Middle frontal gyrus (tissue), 1 donor: ENCODE data around the gene TOR3A.
A peak's percentile ranks its signal among the peaks of the same experiment; 100 is the strongest.
"Not testable (repeated sequence)": the region's sequence is repeated elsewhere in the genome, so short reads cannot be mapped to it uniquely, and the experiment has no call there.

Experiments used
- DNase-seq: peaks from one replicate; pipeline ENCODE4 v3.0.0-alpha.2; 2015; ENCODE audit warnings: low spot score; ENCODE audit errors: extremely low spot score

The TOR3A gene, protein sequence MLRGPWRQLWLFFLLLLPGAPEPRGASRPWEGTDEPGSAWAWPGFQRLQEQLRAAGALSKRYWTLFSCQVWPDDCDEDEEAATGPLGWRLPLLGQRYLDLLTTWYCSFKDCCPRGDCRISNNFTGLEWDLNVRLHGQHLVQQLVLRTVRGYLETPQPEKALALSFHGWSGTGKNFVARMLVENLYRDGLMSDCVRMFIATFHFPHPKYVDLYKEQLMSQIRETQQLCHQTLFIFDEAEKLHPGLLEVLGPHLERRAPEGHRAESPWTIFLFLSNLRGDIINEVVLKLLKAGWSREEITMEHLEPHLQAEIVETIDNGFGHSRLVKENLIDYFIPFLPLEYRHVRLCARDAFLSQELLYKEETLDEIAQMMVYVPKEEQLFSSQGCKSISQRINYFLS

DNA sequence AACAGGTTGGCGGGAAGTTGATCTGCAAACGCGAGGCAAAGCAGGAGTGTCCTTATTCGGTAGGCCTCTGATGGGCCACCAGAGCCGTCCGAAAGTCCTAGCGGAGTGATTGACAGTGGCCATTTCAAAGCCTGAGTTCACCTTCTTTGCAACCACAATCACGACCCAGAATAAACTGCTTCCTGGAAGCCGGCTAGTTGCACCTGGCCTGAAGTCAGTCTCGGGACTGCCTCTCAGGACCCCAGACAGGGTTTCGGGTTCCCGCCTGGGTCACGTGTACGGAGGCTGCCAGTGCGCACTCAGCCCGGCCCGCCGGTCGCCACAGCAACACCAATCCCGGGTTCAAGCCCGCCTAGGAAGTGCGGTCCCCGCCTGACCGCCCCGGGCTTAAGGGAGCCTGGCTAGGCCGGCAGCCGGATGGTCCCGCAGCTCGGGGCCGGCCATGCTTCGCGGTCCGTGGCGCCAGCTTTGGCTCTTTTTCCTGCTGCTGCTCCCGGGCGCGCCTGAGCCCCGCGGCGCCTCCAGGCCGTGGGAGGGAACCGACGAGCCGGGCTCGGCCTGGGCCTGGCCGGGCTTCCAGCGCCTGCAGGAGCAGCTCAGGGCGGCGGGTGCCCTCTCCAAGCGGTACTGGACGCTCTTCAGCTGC, at the start of gene TOR3A:
TSS of gene TOR3A (plus strand) at position 384 of the 646 bp plus-strand sequence. CDS start at position 443, 59 bp downstream.
- peak; percentile 75 for DNase-seq

DNA sequence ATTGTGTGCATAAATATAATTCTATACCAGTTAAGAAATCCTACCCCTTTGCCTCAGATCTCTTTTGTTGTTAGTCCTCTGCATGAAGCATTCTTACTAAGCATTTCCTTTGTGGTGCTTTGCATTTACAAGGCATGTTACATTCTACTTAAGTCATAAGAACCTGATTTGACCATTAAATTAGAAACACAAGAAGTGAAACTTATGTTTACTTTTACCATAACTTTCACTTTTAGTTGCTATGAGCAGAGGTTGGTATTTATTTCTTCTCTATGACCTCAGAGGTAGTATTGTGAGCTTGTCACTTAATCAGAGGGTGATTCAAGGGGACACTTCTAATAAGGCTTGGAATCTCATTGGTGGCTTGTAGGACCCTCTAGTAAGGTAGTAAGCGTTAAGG, 47.1 kb upstream of the TOR3A start:
- DNase-seq = no peak

DNA sequence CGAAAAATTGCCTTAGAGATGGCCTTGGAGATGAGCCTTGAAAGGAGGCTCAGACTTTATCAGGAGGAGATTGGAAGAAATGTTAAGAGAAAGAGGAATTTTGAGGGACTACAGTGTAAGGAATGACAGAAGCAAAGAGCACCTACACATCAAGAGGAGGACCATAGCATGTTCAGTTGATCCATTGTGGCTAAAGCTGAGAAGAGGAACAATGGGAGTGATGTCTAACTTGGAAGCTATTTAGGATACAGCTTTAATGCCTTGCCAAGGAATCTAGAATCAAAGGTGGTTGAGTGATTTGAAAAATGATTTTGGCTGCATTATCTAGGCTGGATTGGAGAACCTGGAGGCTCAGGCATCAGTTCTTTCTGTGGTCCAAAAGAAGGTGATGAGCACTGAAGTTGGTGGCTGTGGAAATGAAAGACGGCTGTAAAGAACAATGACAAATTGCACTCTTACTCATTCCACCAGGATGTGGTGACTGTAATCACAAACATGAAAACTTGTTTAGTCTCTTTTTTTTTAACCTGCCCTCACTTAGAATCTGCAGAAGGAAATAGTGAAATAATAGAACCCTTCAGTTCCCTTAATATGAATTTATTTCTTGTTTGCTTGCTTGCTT, 44.9 kb upstream of the TOR3A start:
- no peak for DNase-seq

DNA sequence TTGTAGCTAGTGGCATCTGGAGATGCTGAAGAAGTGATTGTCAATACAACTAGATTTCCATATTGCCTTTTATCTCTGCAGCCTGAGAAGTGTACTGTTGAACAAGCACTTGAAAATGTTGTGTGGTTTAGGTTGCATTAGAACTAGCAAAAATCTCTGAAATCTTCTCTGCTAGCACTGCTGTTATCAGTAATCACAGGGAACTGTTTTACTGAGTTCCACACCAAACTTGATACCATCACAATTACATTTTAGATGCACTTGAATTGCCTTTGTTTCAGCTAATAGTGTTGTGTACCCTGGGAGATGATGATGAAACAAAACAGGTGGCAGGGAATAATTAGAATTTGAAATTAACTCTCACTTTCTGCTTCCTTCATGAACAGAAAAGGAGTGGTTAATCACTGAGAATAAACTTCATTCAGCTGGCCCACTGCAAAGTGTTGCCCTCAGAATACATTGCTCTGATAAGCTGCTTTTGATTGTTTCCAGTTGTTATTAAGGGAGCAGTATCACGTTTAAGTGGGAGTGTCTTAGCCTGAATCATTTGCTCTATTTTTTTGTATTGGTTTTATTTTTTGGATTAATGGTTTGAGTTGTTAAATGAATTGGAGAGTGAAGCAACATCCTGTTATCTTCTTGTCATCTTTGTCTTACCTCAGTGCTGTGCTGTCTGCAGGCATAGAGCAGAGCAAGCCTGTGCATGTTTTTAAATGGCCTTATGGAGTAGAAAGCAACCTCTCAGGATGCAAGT, 43.2 kb upstream of the TOR3A start:
- DNase-seq = no peak

- DNase-seq = not testable (repeated sequence)
Measured at GRCh38 chr1:179039502-179040174, 42.2 kb upstream of the TOR3A start.

DNA sequence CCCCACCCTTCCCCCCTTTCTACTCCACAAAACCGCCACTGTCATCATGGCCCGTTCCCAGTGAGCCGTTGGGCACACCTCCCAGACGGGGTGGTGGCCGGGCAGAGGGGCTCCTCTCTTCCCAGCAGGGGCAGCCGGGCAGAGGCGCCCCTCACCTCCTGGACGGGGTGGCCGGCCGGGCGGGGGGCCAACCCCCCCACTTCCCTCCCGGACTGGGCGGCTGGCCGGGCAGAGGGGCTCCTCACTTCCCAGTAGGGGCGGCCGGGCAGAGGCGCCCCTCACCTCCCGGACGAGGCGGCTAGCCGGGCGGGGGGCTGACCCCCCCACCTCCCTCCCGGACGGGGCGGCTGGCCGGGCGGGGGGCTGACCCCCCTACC, 41.7 kb upstream of the TOR3A start:
- DNase-seq = not testable (repeated sequence)

GRCh38 chr1:179042087-179042486, 39.8 kb upstream of the TOR3A start:
- DNase-seq = no peak

- DNase-seq = no peak
Measured at GRCh38 chr1:179042700-179043099, 39.2 kb upstream of the TOR3A start.

DNA sequence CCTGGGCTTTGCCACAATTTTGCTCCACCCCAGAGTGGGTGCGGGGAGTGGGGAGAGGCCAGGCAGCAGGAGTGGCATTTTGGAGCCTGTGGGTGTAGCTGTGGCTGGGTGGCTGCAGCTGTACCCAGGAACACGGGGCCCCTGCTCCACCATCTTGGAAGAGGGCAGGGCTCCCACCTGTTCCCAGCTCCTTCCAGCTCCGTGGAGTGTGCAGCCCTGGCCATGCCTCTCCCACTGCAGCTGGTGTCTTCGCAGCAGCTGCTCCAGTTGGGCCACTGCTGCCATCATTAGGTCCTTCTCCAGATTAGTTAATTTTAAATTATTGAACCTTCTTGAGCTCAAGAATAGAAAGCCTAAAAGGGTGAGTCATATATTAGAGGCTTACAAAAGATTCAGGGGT, 38.6 kb upstream of the TOR3A start:
- DNase-seq = no peak

- no peak for DNase-seq
Measured at GRCh38 chr1:179043907-179044306, 38.0 kb upstream of the TOR3A start.

DNA sequence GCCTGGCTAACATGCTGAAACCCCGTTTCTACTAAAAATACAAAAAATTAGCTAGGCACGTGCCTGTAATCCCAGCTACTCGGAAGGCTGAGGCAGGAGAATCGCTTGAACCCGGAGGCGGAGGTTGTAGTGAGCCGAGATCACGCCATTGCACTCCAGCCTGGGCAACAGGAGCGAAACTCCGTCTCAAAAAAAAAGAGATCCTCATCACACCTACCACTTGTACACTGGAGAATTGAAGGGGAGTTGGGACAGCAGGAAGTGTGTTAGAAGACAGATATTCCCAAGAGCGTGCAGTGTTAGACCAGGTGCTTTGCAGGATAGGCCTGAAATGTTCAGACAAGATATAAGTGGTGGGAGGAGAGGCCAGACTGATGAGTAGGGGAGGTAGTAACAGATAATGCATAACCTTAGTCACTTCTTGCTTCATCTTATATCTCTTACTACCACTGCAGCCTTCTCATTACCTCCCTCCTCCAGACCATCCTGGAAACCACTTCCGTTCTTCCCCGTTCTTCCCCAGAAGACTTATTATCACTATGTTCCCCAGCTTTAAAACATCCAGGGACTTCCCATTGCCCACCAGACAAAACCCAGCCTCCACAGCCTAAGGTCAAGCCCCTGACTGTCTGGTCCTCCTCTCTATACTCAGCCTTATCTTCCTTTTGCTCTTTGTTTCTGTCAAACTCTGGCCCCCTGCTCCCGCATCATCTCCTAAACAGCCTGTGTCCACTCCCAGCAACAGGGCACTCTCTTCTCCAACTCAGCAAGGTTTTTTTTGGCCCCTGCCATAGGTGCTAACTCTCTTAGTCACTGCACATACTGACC, 34.8 kb upstream of the TOR3A start:
- no peak for DNase-seq

GRCh38 chr1:179047636-179047997, 34.3 kb upstream of the TOR3A start:
- DNase-seq = no peak

DNA sequence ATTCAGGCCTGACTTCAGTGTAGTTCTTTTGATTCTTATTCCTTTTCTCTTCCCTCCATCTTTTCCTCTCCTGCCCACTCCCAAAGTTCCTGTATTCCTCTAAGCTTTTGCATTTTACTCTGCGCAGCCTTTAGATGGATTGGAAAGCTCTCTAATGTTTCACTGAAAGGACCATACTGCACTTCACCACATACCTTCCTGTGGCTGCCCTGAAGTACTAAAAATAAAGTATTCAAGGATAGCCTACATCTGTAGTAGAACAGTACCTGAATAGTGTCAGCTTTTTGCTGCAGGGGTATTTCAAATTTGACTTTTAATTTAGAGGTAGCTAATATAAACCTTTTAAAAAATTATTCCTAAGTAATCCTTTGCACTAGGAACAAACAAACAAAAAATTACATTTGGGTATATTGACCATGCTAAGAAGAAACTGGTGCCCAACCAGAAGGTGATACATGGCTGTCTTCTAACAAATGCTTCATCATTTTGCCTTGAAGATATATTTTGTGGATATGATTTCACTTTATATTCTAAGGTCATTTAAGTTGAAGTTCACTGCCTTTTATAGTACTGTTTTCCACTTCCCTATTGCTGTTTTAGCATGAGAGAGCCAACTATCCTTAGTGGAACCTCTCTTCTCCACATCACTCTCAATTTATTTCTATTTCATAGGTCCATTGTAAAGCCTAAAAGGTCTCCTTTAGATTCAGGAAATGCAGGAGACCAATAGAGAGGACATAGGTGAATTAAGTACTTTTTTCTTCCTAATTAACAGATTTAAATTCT, 33.3 kb upstream of the TOR3A start:
- no peak for DNase-seq

DNA sequence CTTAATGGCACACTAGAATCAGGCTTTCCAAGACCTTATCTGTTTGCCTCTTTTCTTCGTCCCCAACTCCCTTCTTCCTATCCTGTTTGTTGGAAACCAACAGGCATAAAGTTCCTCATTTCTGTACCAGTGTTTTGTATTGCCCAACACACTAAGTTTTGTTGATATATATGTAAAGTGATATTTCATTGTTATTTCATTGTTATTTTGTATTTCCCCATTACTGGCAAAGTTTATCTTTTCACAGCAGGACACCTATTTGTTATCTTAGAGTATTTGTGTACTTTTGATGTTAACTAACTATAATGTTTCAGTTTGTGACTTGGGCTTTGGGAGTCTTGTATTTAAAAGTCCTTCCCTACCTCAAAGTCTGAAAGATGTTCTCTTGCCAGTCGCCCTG, 29.1 kb upstream of the TOR3A start:
- DNase-seq = no peak

GRCh38 chr1:179053486-179053885, 28.4 kb upstream of the TOR3A start:
- no peak for DNase-seq

- no peak for DNase-seq
Measured at GRCh38 chr1:179055937-179056336, 25.9 kb upstream of the TOR3A start.

DNA sequence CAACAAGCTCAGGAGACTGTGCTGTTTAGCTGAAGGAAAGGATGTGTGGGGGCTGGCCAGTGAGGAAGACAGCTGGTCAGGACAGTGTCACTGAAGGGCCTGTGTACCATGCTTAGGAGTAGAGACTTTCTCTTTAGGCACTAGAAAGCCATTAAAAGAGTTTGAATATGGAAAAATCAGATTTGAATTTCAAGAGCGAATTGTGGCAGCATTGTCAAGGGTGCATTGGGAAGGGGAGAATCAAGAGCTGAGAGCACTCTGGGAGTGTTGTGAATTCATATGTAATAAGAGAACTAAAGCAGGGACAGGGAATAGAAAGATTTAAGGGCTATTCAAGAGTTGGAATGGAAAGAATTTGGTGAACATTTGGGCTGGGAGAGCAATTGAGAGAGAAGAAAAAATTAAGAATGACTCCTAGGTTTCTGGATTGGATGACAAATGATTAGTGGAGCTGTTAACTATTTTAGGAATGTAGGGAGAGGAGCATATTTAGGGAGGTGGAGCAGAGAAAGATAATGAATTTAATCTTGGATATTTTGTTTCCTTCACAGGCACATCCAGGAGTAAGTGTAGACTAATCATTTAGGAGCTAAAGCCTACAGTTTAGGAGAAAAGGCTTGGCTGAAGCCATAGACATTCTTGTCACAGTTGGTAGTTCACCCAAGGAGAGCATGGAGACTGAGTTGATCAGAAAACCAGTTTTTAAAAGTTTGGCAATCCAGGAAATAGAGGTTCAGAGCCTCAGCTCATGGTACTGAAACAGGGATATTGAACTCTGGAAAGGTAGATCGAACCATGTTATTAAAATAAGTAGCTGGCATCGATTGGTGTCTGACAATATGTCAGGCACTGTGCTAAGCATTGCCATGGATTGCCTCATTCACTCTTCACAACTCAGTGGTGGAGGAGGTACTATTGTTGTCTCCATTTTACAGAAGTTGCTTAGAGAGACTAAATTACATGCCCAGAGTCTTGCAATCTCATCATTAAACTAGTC, 23.1 kb upstream of the TOR3A start:
- no peak for DNase-seq
